K562 (cell line): ENCODE results near the gene TRIM68. TPM values are rescaled to one million over a fixed set of nuclear protein-coding genes. Genes with fewer than 3 reads are reported as not detected.

Source experiments
- ATAC-seq: fragments of 200-7000 bp; cut with Tn5 transposase; 3 replicates; pipeline ENCODE4 v1.9.1; 2020; ENCODE audit warnings: moderate library complexity
- BruUV-seq: library from RNA; stranded (reverse); fragments of 400-500 nt; replicated peaks from 2 replicates; lab custom pipeline; 2021; lab: Mats Ljungman, UMichigan
- CTCF ChIA-PET: fragments of 300-600 bp; formaldehyde crosslinking; extraction: SDS; loops from one replicate; lab custom pipeline; 2021; ENCODE audit warnings: low intra/inter-chr PET ratio; lab: Yijun Ruan, JAX
- POLR2A ChIA-PET: fragments of 300-600, 350-650 bp; sonication (Branson Sonifier 250); formaldehyde crosslinking; extraction: SDS; loops from one replicate; lab custom pipeline; 2021; ENCODE audit warnings: antibody characterized with exemption, inconsistent platforms; lab: Yijun Ruan, JAX
- DNase-seq, 4 experiments: peaks; one replicate each; pipeline versions ENCODE4 v3.0.0 to v3.0.0-alpha.2; 2011 to 2018; ENCODE audit warnings: low spot score in 3 of 4, mixed read lengths in 3 of 4; ENCODE audit errors: extremely low read depth in 1 of 4
- FAIRE-seq: peaks from 2 replicates; lab custom pipeline; 2011; peaks lifted over from hg19 to GRCh38; lab: Jason Lieb, UNC
- H2AFZ ChIP-seq: 2 replicates; pipeline ENCODE4 v1.6.0; 2011; ENCODE audit warnings: low read depth, low read length, control low read depth, inconsistent platforms
- H3K27ac ChIP-seq: fragments of 200-600 bp; 3 replicates; pipeline ENCODE4 v1.8.0; 2011; ENCODE audit warnings: low read depth, mild to moderate bottlenecking, control low read depth, inconsistent platforms, low read length, moderate library complexity, mixed read lengths; ENCODE audit errors: extremely low read depth
- H3K27me3 ChIP-seq, 2 experiments: fragments of 300-600 bp in 1 of 2; 2 replicates in 1 of 2; 3 replicates in 1 of 2; pipeline versions ENCODE4 v1.6.0 to v1.8.0; 2011; ENCODE audit warnings: inconsistent platforms in 2 of 2, low read length in 2 of 2, mild to moderate bottlenecking in 1 of 2, mixed read lengths in 1 of 2, moderate library complexity in 1 of 2; ENCODE audit not compliant: control insufficient read depth in 2 of 2, insufficient read depth in 2 of 2
- H3K36me3 ChIP-seq: fragments of 300-600 bp; 3 replicates; pipeline ENCODE4 v1.8.0; 2011; ENCODE audit warnings: mild to moderate bottlenecking, low read length, inconsistent platforms; ENCODE audit not compliant: control insufficient read depth, insufficient read depth
- H3K4me1 ChIP-seq, 2 experiments: fragments of 200-600 bp in 1 of 2; replicated peaks in 1 of 2; 2 replicates in 1 of 2; 3 replicates in 1 of 2; pipeline versions ENCODE4 v1.5.1 to v1.8.0; 2011; ENCODE audit warnings: inconsistent platforms in 2 of 2, low read length in 2 of 2, mild to moderate bottlenecking in 1 of 2, mixed read lengths in 1 of 2, moderate library complexity in 1 of 2; ENCODE audit not compliant: control insufficient read depth in 2 of 2, insufficient read depth in 2 of 2
- H3K4me2 ChIP-seq: 2 replicates; pipeline ENCODE4 v1.6.1; 2011; ENCODE audit warnings: low read length, control low read depth, inconsistent platforms, mixed read lengths; ENCODE audit not compliant: insufficient read depth
- H3K4me3 ChIP-seq: fragments of 200-600 bp; sonication (generic), shearing (Covaris generic); 2 replicates; pipeline ENCODE4 v1.5.1; 2016; ENCODE audit warnings: control low read depth, inconsistent platforms
- H3K79me2 ChIP-seq: fragments of 200-600 bp; 3 replicates; pipeline ENCODE4 v1.8.0; 2011; ENCODE audit warnings: low read length, inconsistent platforms; ENCODE audit not compliant: control insufficient read depth, insufficient read depth
- H3K9ac ChIP-seq, 2 experiments: 2 replicates each; pipeline versions ENCODE4 v1.6.0 to v1.6.1; 2011; ENCODE audit warnings: low read depth in 2 of 2, low read length in 2 of 2, control low read depth in 1 of 2, inconsistent platforms in 1 of 2, mild to moderate bottlenecking in 1 of 2, mixed read lengths in 1 of 2; ENCODE audit not compliant: insufficient read depth in 1 of 2
- H3K9me1 ChIP-seq: one replicate; pipeline ENCODE4 v1.6.0; 2011; ENCODE audit warnings: inconsistent platforms, mild to moderate bottlenecking, low read length, moderate library complexity; ENCODE audit not compliant: control insufficient read depth, insufficient read depth
- H3K9me3 ChIP-seq: replicated peaks from 2 replicates; pipeline ENCODE4 v1.5.1; 2011; ENCODE audit warnings: low read depth, low read length, inconsistent platforms; ENCODE audit not compliant: control insufficient read depth, insufficient read depth
- H4K20me1 ChIP-seq: replicated peaks from 2 replicates; pipeline ENCODE4 v1.6.1; 2011; ENCODE audit warnings: low read length, inconsistent platforms, mixed read lengths; ENCODE audit not compliant: control insufficient read depth, insufficient read depth
- BRF1 ChIP-seq: IDR thresholded peaks from 3 replicates; pipeline ENCODE4 v1.6.1; 2011; ENCODE audit warnings: borderline replicate concordance, mild to moderate bottlenecking; ENCODE audit not compliant: insufficient read length; ENCODE audit errors: extremely low read depth
- CBFB ChIP-seq: sonication (generic); formaldehyde crosslinking; IDR thresholded peaks from 2 replicates; pipeline ENCODE4 v1.4.0; 2020; ENCODE audit warnings: mild to moderate bottlenecking, missing genetic modification reagents
- CTBP1 ChIP-seq: fragments of 450-650 bp; IDR thresholded peaks from 2 replicates; pipeline ENCODE4 v1.6.1; 2016; ENCODE audit warnings: borderline replicate concordance
- DPF2 ChIP-seq: fragments of 450-650 bp; IDR thresholded peaks from 2 replicates; pipeline ENCODE4 v1.6.1; 2016
- FOXK2 ChIP-seq, 2 experiments: fragments of 450-650 bp; IDR thresholded peaks in 1 of 2; conservative IDR thresholded peaks in 1 of 2; 2 replicates each; pipeline ENCODE4 v1.6.1; 2016; ENCODE audit warnings: low read depth in 2 of 2, mild to moderate bottlenecking in 1 of 2
- HNRNPUL1 ChIP-seq: fragments of 200-400 bp; formaldehyde crosslinking; IDR thresholded peaks from 2 replicates; pipeline ENCODE4 v1.6.1; 2017; ENCODE audit warnings: low read length
- MBD2 ChIP-seq: sonication (generic); IDR thresholded peaks from 2 replicates; pipeline ENCODE4 v1.6.1; 2016; ENCODE audit warnings: low read depth, borderline replicate concordance
- MYC ChIP-seq, 2 experiments: fragments of 250-450 bp in 1 of 2; sonication (Bioruptor Pico) in 1 of 2; IDR thresholded peaks; 2 replicates each; pipeline versions ENCODE4 v1.5.1 to v1.6.1; 2012 to 2021; ENCODE audit warnings: low read depth in 2 of 2, borderline replicate concordance in 1 of 2, improper control_type of control experiment in 1 of 2, low read length in 1 of 2, mild to moderate bottlenecking in 1 of 2, moderate library complexity in 1 of 2
- NONO ChIP-seq, 2 experiments: fragments of 200-400 bp in 1 of 2; fragments of 450-650 bp in 1 of 2; formaldehyde crosslinking in 1 of 2; IDR thresholded peaks; 2 replicates each; pipeline ENCODE4 v1.6.1; 2017; ENCODE audit warnings: low read depth in 2 of 2, mild to moderate bottlenecking in 2 of 2, moderate library complexity in 2 of 2, low read length in 1 of 2
- PREB ChIP-seq: sonication (generic); formaldehyde crosslinking; IDR thresholded peaks from 2 replicates; pipeline ENCODE4 v1.8.1; 2023; ENCODE audit warnings: mild to moderate bottlenecking, missing genetic modification reagents
- PRPF4 ChIP-seq: fragments of 200-400 bp; formaldehyde crosslinking; IDR thresholded peaks from one replicate; pipeline ENCODE4 v1.6.1; 2017; ENCODE audit warnings: low read length, low read depth, mild to moderate bottlenecking; ENCODE audit not compliant: insufficient read depth, poor library complexity, severe bottlenecking
- SIRT6 ChIP-seq: IDR thresholded peaks from one replicate; pipeline ENCODE4 v1.6.1; 2012; ENCODE audit warnings: low read depth, mild to moderate bottlenecking, control low read depth, inconsistent platforms, low read length, moderate library complexity
- SMAD1 ChIP-seq: fragments of 150-350 bp; IDR thresholded peaks from 2 replicates; pipeline ENCODE4 v1.6.1; 2014; ENCODE audit warnings: low read length, low read depth; ENCODE audit not compliant: partially characterized antibody
- SMC3 ChIP-seq: conservative IDR thresholded peaks from 2 replicates; pipeline ENCODE4 v1.6.1; 2011; ENCODE audit warnings: low read depth, low read length, improper control_type of control experiment; ENCODE audit not compliant: insufficient read depth
- SRSF7 ChIP-seq: fragments of 200-400 bp; formaldehyde crosslinking; optimal IDR thresholded peaks from 2 replicates; pipeline ENCODE3; 2017; ENCODE audit warnings: mild to moderate bottlenecking, low read depth, low read length
- ZNF239 ChIP-seq: fragments of 250-450 bp; sonication (Bioruptor Pico); IDR thresholded peaks from 2 replicates; pipeline ENCODE4 v1.4.0; 2020; ENCODE audit warnings: mild to moderate bottlenecking
- ZSCAN32 ChIP-seq: fragments of 450-650 bp; formaldehyde crosslinking; IDR thresholded peaks from 2 replicates; pipeline ENCODE4 v1.4.0; 2020; ENCODE audit warnings: mild to moderate bottlenecking, moderate library complexity
- WGBS: fragments of 100-300 bp; shearing (Covaris generic); methylation state at CpG from one replicate; pipeline ENCODE4 v1.1.6; 2016; ENCODE audit warnings: low coverage, mixed read lengths; ENCODE audit not compliant: insufficient coverage; ENCODE audit errors: missing lambda C conversion rate; 5-methylcytosine and 5-hydroxymethylcytosine counted together
- in situ Hi-C: fragments of 300-500 bp; cut with MboI; formaldehyde crosslinking; loops from 4 replicates; pipeline ENCODE4 v1.15.0; 2018; ENCODE audit warnings: inconsistent platforms, mixed read lengths
- intact Hi-C: fragments of 100-400 bp; cut with micrococcal nuclease; formaldehyde crosslinking; loops from 2 replicates; pipeline ENCODE4 v1.14.2; 2022
- polyA plus RNA-seq, 8 experiments: library from polyadenylated mRNA; depleted of rRNA in 4 of 8; stranded (reverse) in 5 of 8; unstranded in 3 of 8; fragments of >200 nt; fragmentation: Nextera tagmentation in 2 of 8; fragmentation: Illumina TruSeq in 1 of 8; extraction: Ambion mirVana in 2 of 8; extraction: Trizol in 1 of 8; gene quantifications; 2 replicates each; pipeline versions ENCODE4 v1.2.1 to v1.2.3, GENCODE V29; 2011 to 2014; ENCODE audit warnings: inconsistent platforms in 1 of 8, missing spikeins in 1 of 8
- total RNA-seq, 7 experiments: library from RNA; depleted of rRNA in 6 of 7; stranded (reverse); fragments of >200 nt in 6 of 7; fragmentation: Illumina TruSeq in 2 of 7; extraction: Trizol in 2 of 7; gene quantifications; 2 replicates each; pipeline versions ENCODE4 v1.2.1 to v1.2.3, GENCODE V29; 2011 to 2021; ENCODE audit warnings: low replicate concordance in 1 of 7
- TF ChIP-seq, protein P1 (sequence below): fragments of 250-450 bp; sonication (Bioruptor Pico); IDR thresholded peaks from 2 replicates; pipeline ENCODE4 v1.5.0; 2021; ENCODE audit warnings: mild to moderate bottlenecking, borderline replicate concordance

The TRIM68 gene
- total and polyA plus RNA-seq, 9 of the 15 experiments (the other 6 are each of a cell fraction or from before 2014, with no cell fraction given): 5.2 to 10.9 (median 7.9) TPM

GRCh38 chr11:4636962-4637661 lies 29.1 kb upstream of the TRIM68 start, which contains the start of gene OR51D1:
Gene OR51D1 (plus strand): TSS chr11:4637477. CDS start chr11:4639791, 2,314 bp downstream.
- Histone ChIP-seq H3K9ac (peak within 1 kb of the TSS in 1 of 2 experiments; percentile 42; a peak in 1 of 4 replicates), H2AFZ (peak within 1 kb of the TSS; percentile 83), H4K20me1 (no peaks in the 10 kb centered on the region), H3K36me3 (no peaks in the 10 kb centered on the region), H3K4me1 (no peaks in the 10 kb centered on the region; a peak in 1 of 5 replicates), H3K9me1 (no peaks in the 10 kb centered on the region), H3K4me2 (peak within 1 kb of the TSS; percentile 76), H3K4me3 (no peak within 1 kb of the TSS), H3K79me2 (no peaks in the 10 kb centered on the region), H3K27ac (no peak within 1 kb of the TSS), H3K9me3 (no peaks in the 10 kb centered on the region), H3K27me3 (peaks cover 0 to 25% of the 10 kb centered on the region in 2 experiments; a peak in 3 of 5 replicates)
- ATAC-seq: peak; percentile 99
- in situ Hi-C loops (loop anchor here (5.0 to 25.0 kb wide), 2 partner anchors 370 to 1700 kb away; no protein-coding TSS in a partner anchor), intact Hi-C loops (loop anchor here (1.0 to 10.0 kb wide), 7 partner anchors 85 to 465 kb away; partner anchors contain the start of gene OR51G1)
- no TSS peak for BruUV-seq
- WGBS: 10% methylated on average over 20 of the region's 21 CpGs
- FAIRE-seq: peak; percentile 99
- peak; percentile 82 to 87 (median 84) for DNase-seq
- CTCF ChIA-PET: interaction anchor here (0.8 to 1.9 kb wide), 5 partner anchors 11 to 734 kb away, joined by 3 to 7 read pairs (median 5); no protein-coding TSS in a partner anchor
- POLR2A ChIA-PET: interaction anchor here (0.6 to 1.8 kb wide), 7 partner anchors 8 to 1717 kb away, joined by 3 to 8 read pairs (median 4); no protein-coding TSS in a partner anchor
- 0 out of 2 replicates have a peak, but pooled peaks have one; percentile 26 for TF ChIP-seq CTBP1
- TF ChIP-seq SRSF7: no peak
- TF ChIP-seq HNRNPUL1: no peak
- TF ChIP-seq ZSCAN32 (CRISPR knock-in tag): no peak
- no peak for TF ChIP-seq SMAD1
- no peak for TF ChIP-seq PRPF4
- no peak for TF ChIP-seq ZNF239 (CRISPR knock-in tag)
- TF ChIP-seq SMC3: peak; percentile 94
- TF ChIP-seq CBFB: peak; percentile 63; the same call in 1 of the 2 replicates
- 0 out of 4 replicates have a peak, but pooled peaks of 1 of the 2 experiments have one; percentile 19 for TF ChIP-seq NONO (IDR thresholded peaks at IDR 0.05; ENCODE audit: low read depth in 2 of 2, low read length in 1 of 2)
- no peak for TF ChIP-seq FOXK2 (conservative IDR thresholded peaks at IDR 0.05 in 1 of 2, IDR thresholded peaks at IDR 0.05 in 1 of 2; ENCODE audit: low read depth in 2 of 2)
- no peak for TF ChIP-seq DPF2
- TF ChIP-seq MYC (IDR thresholded peaks at IDR 0.05; ENCODE audit: low read depth, low read length): peak; percentile 72; the same call in 1 of the 2 replicates
- TF ChIP-seq MYC (CRISPR knock-in tag; IDR thresholded peaks at IDR 0.05; ENCODE audit: borderline replicate concordance, low read depth): no peak
- TF ChIP-seq BRF1: no peak
- no peak for TF ChIP-seq MBD2
- TF ChIP-seq SIRT6: no peak
- no peak for TF ChIP-seq PREB (CRISPR knock-in tag)
- TF ChIP-seq, protein P1, sequence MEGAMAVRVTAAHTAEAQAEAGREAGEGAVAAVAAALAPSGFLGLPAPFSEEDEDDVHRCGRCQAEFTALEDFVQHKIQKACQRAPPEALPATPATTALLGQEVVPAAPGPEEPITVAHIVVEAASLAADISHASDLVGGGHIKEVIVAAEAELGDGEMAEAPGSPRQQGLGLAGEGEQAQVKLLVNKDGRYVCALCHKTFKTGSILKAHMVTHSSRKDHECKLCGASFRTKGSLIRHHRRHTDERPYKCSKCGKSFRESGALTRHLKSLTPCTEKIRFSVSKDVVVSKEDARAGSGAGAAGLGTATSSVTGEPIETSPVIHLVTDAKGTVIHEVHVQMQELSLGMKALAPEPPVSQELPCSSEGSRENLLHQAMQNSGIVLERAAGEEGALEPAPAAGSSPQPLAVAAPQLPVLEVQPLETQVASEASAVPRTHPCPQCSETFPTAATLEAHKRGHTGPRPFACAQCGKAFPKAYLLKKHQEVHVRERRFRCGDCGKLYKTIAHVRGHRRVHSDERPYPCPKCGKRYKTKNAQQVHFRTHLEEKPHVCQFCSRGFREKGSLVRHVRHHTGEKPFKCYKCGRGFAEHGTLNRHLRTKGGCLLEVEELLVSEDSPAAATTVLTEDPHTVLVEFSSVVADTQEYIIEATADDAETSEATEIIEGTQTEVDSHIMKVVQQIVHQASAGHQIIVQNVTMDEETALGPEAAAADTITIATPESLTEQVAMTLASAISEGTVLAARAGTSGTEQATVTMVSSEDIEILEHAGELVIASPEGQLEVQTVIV (CRISPR knock-in tag): no peak
